ENCODE results near the gene TMEM163. TPM values are rescaled to one million over a fixed set of nuclear protein-coding genes. Genes with fewer than 3 reads are reported as not detected.

TMEM163 gene
- total and polyA plus RNA-seq, 2 of the 13 experiments (the other 11 are each of a cell fraction or from before 2014, with no cell fraction given): 0.05 TPM; not detected in 1

GRCh38 chr2:134726645-134727044 is 7.8 kb upstream of the TMEM163 start (continued):
- no peak for TF ChIP-seq ZBTB40 (IDR thresholded peaks at IDR 0.05)
- no peak for TF ChIP-seq ZBTB40 (CRISPR knock-in tag; IDR thresholded peaks at IDR 0.05)

- Histone ChIP-seq H4K20me1 (ENCODE audit: insufficient read depth, low read length) (no peaks in the 10 kb centered on the region), H3K4me3 (replicated peaks in 1 of 3; ENCODE audit: insufficient read depth in 1 of 3, low read depth in 2 of 3, low read length in 3 of 3) (no peak overlapping the region), H3K9me3 (ENCODE audit: low read length) (no peaks in the 10 kb centered on the region), H3K9ac (ENCODE audit: insufficient read depth, low read depth, low read length) (no peak overlapping the region), H3K79me2 (ENCODE audit: insufficient read depth, low read length) (no peaks in the 10 kb centered on the region), H3K4me1 (ENCODE audit: insufficient read depth, low read length) (no peaks in the 10 kb centered on the region), H3K27ac (ENCODE audit: extremely low read length, insufficient read depth, low read length) (no peak overlapping the region), H2AFZ (ENCODE audit: low read length) (no peak overlapping the region), H3K27me3 (ENCODE audit: control insufficient read depth in 1 of 2, insufficient read depth in 2 of 2, low read length in 2 of 2) (peaks cover 0 to 17% of the 10 kb centered on the region in 2 experiments; a peak in 2 of 5 replicates), H3K36me3 (replicated peaks in 1 of 2; ENCODE audit: control insufficient read depth in 1 of 2, insufficient read depth in 2 of 2, low read length in 2 of 2) (no peaks in the 10 kb centered on the region), H3K4me2 (ENCODE audit: low read depth, low read length) (no peak overlapping the region)
- no peak for DNase-seq (ENCODE audit: low spot score)
- no TSS peak for BruUV-seq (replicated peaks)
- intact Hi-C loops (cut with micrococcal nuclease; ENCODE audit: unreplicated experiment) (no loop called here), in situ Hi-C loops (cut with HindIII; ENCODE audit: extremely low pct_ligation_motif_present, low pct_unique_long_range_greater_than_20kb) (no loop called here)
- ChIA-PET POLR2A (no interaction called here), CTCF (ENCODE audit: low intra/inter-chr PET ratio, low total read pairs) (no interaction called here)
- no peak for ATAC-seq
- FAIRE-seq: no peak
- TF ChIP-seq ZNF124 (CRISPR knock-in tag; IDR thresholded peaks at IDR 0.05) (no peak), ZFP36L2 (CRISPR knock-in tag; IDR thresholded peaks at IDR 0.05) (no peak), KDM2A (CRISPR knock-in tag; IDR thresholded peaks at IDR 0.05; ENCODE audit: borderline replicate concordance, low read depth) (no peak), ZNF7 (CRISPR knock-in tag; IDR thresholded peaks at IDR 0.05) (no peak), PBX3 (CRISPR knock-in tag; IDR thresholded peaks at IDR 0.05; ENCODE audit: borderline replicate concordance) (no peak), SAFB2 (CRISPR knock-in tag; IDR thresholded peaks at IDR 0.05; ENCODE audit: borderline replicate concordance, low read depth) (no peak), ZNF800 (CRISPR knock-in tag; IDR thresholded peaks at IDR 0.05) (no peak), ZNF891 (CRISPR knock-in tag; IDR thresholded peaks at IDR 0.05) (no peak), SATB2 (CRISPR knock-in tag; IDR thresholded peaks at IDR 0.05) (no peak)
These were observed 7.1 kb upstream of the TMEM163 start for GRCh38 chr2:134725876-134726275.

Measured in HepG2 (cell line).